HG02981 (cell line): ENCODE data around the gene CILP2.
A peak's percentile ranks its signal among the peaks of the same experiment; 100 is the strongest.

Source experiments
- ATAC-seq: cut with Tn5 transposase; IDR thresholded peaks from one replicate; pipeline ENCODE4 v1.9.1; 2021; ENCODE audit warnings: mild to moderate bottlenecking, moderate library complexity; ENCODE audit not compliant: unreplicated experiment

Gene CILP2

DNA sequence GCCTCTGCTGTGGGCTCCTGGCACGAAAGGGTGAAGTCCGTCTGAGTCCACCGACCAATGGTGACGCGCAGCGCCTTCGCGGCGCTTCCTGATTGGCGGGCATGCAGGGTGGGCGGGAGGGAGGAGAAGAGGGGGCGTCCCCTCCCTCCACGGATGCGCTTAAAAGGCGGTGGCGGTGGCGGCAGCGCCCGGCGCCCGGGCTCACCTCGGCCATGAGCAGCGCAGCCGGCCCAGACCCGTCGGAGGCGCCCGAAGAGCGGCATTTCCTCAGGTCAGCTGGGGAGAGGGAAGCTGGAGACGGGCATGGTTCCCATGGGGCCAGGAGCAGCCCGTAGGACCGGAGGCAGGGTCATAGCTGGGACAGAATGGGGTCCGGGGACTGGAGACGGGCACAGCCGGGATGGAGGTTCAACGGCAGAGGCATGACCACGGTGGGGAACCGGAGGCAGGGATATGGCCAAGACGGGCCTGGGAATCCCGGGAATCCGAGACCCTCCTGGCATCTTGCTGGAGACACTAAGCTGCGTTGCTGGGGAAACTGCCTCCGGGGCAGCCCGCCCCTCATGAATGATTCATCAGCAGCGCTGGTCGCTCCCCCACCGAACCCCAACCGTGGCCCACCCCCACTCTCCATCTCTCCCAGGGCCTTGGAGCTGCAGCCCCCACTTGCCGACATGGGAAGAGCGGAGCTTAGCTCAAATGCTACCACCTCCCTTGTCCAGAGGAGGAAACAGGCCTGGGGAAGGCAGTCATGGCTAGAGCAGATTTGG is 9.2 kb upstream of the CILP2 start, which contains the start of gene YJEFN3:
Gene YJEFN3 (plus strand): TSS at position 191 of the 770 bp plus-strand sequence. CDS start 22 bp downstream, at position 213.
- ATAC-seq, result no peak

DNA sequence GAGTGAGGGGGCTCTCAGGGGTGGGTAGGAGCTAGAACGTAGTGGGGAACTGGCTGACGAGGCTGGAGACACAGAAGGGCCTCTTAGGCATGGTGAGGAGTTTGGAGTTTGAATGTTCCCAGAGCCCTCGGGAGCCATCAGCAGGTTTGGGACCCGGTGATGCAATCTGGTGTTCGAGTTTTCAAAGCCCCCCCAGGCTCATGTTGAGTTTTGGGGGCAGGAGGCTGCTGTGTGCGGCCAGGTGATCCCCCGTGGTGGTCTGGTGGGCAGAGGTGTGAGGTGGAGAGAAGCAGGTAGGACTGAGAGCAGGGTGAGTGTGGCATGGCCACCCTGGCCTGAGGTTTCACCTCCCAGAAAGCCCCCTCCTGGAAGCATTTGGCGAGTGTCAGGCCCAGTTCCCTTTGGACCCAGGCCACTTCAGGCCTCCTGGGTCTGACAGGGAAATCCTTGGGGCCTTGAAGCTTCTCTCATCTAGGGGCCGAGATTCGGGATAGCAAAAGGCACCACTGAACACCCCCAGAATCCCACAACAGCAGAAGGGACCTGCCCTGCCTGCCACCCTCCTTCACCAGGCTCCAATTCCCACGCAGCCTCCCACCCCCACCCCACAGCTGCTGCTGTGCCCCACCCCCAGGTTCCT is 8.2 kb upstream of the CILP2 start:
- no peak for ATAC-seq

DNA sequence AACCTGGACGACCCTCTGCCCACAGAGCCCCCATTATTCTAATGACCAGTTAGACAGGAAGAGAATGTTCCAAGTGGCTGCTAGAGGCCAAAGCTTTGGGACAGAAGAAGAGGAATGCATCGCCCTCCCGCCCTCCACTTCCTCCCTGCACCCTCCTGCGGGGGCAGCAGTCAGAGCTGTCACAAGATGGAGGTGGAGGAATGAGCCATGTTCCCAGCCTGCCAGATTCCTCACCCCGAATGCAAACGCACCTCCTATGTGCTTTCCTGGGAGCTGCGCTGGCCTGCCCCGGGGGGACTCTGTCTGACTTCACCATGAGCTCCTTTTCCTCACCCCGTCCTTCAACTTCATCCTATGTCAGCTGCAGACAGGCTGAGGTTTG is 7.7 kb upstream of the CILP2 start:
- no peak for ATAC-seq

DNA sequence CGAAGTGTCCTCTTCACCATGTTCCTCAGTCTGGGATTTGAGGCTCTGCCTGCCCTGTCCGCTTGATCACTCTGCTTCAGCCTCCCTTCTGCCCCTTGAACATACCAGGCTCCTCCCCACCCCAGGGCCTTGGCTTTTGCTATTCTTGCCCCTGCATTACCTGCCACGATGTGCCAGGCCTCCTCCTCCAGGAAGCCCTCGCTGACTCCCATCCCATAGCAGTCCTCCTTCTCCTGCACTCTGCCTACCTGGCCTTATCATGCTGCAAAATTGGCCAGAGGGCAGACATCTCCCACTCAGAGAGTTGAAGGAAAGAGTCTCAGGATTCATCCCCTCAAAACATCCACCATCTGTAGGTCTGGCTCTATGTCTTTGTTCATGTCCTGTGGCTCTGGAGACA is 7.2 kb upstream of the CILP2 start:
- ATAC-seq, result no peak

DNA sequence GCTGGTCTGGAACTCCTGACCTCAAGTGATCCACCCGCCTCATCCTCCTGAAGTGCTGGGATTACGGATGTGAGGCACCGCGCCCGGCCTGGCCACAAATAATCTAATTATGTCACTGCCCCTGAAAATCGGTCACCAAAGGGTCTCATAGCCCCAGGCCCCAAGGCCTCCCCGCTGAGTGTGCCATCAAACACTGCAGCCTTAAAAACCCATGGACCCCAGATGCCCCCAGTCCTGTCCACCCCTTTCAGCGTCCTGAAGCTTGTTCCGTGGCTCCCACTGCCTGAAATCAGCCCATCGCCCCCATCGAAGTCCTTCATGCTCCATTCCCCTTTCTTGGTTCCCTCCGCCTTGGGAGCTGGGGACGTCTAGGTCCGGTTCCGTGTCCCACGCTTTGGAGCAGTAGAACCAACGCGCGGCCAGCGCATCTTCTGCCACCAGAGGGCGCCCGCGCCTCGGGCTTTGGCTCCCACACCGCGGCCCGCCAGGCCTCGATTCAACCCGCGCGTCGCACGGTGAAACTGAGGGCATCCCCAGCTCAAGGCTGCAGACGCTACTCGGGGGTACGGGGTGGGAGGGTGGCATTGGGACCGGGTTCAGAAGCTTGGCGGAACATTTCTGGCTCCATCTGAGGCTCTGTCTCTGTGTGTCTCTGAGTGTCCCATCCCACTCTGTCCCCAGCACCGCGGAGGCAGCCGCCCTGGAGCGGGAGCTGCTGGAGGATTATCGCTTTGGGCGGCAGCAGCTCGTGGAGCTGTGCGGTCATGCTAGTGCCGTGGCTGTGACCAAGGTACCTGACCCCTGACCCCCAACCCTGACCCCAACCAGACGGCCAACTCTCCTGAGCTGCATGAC is 5.9 kb upstream of the CILP2 start:
- no peak for ATAC-seq

DNA sequence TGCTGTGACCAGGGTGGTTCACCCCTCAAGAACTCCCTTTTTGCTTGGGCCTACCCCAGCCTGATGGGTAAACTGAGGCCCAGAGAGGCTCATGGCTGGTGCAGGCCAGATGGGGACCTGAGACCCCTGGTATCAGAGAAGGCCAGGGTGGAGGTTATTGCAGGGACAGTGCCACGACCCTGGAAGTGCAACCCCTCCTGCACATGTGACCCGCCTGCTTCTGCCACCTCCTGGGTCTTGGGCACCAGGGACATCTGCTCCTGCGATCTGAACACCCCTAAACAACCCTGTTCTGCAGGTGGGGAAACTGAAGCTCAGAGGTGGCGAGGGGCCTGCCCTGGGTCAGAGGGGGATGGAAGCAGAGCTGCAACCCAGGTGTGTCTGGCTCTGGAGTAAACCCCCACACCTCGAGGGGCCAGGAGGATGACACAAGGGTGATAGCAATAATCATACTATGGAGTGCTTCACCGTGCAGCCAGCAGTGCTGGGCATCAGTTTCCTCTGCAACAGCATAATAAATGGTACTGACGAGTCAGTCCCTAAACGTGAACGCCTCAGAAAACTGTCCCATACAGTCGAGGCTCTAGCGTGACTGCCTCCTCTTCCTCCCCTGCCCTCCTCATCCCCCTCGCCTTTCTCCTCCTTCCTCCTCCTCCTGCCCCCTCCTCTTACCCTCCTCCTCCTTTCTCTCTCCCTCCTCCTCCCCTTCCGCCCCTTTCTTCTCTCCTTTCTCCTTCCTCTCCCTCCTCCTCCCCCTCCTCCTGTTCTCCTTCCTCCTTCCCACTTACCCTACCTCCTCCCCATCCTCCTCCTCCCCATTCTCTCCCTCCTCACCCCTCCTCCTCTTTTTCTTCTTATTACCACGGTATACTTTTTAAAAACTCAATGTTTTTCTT is 5.0 kb upstream of the CILP2 start:
- no peak for ATAC-seq

DNA sequence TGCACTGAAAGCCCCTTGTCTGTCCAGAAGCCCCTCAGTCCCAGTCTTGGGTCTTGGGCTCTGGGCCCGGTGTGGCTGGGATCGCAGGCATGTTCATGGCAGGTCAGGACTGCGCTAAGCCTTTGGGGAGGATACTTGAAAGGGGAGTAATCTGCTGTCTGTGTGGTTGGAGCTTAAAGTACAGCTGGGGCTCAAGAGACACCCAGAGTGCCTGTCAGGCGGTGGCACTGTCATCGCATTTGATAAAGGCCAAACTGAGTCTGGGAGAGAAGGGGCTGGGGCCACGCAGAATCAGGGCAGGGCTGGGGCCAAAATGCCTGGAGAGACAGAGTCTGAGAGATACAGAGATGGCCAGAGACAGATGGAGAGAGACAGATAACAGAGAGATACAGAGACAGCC is 4.2 kb upstream of the CILP2 start:
- no peak for ATAC-seq

DNA sequence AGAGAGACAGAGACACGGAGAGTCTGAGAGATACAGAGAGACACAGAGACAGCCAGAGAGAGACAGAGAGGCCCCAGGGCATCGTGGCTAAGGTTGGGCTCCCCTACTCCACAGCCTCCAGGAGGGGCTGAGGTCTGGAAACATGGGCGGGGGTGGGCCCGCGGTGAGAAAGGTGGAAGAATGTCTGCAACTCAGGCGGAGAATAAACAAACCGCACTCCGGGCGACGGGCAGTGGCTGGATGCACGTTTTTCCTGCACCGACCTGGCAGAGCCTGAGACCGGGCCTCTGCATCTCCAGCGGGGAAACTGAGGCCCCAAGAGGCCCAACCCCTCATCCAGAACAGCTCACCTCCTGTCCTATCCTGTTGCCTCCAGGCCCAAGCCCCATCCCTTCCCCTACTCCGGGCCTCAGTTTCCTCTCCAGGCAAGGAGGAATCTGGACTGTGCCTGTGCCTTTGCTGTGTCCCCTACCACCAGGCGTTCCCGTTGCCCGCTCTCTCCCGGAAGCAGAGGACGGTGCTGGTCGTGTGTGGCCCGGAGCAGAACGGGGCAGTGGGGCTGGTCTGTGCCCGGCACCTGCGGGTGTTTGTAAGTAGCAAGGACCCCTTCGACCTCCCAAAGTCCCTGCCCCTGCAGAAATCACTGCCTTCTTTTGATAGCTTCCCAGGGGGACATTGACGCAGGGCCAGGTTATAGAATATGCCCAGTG is 3.4 kb upstream of the CILP2 start:
- no peak for ATAC-seq

DNA sequence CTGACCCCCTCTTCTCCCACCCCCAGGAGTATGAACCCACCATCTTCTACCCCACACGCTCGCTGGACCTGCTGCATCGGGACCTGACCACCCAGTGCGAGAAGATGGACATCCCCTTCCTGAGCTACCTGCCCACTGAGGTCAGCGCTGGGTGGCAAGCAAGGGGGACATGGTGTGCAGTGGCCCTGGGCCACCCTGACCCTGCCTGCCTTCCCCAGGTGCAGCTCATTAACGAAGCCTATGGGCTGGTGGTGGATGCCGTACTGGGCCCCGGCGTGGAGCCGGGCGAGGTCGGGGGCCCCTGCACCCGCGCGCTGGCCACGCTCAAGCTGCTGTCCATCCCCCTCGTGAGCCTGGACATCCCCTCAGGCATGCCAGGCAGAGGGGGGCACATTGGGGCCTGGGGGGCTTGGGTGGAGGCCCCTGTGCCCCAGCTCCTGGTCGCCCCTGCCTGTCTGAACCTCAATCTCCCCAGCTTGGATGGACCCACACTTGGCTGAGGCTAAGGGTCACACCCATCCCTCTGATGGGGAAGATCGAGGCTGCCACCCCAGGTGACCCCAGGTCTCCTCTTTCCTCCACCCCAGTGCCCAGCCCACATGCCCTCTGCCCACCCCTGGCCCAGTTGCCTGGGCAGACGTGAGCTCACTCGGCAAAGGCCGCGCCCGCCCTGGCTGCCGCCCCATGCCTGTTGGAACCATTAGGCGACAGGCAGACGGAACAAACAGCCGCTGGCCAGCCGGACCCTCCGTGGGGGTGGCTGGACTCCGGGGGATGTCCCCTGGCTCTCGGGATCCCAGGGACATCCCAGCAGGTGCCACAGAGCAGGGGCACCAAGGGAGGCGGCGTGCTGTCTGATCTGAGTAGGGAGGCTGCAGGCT is 2.5 kb upstream of the CILP2 start:
- ATAC-seq, result no peak

DNA sequence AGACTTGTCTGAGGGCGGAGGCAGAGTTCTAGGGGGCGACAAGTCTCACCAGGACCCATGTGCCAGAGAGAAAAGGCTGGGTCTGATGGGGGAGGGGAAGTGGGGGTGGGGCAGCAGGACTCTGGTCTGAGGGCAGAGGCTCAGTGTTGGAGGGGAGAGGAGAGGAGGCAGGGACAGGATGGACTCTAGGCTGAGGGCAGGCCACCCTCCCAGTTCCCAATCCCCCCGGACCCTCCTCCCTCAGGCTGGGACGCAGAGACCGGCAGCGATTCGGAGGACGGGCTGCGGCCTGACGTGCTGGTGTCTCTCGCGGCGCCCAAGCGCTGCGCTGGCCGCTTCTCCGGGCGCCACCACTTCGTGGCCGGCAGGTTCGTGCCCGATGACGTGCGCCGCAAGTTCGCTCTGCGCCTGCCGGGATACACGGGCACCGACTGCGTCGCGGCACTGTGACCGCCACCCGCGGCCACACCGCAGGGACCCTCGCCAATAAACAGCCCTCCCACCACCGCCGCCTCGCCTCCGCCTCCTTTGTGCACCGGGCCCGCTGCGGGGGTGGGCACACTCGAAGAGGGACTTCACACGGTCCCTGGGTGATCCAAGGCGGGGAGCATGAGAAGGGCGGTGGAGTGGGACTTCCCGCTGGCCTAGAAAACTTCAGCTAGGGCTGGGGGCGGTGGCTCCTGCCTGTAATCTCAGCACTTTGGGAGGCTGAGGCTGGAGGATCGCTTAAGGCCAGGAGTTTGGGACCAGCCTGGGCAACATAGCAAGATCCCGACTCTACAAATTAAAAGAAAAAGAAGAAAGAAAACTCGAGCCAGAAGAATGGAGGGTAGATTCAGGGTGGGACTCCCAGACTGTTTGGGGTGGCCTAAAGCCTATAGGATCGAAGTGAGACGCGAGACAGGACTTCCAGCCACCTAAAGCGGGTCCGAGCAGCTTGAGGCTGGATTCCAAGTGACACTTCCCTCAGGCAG is 703 bp upstream of the CILP2 start:
- no peak for ATAC-seq

DNA sequence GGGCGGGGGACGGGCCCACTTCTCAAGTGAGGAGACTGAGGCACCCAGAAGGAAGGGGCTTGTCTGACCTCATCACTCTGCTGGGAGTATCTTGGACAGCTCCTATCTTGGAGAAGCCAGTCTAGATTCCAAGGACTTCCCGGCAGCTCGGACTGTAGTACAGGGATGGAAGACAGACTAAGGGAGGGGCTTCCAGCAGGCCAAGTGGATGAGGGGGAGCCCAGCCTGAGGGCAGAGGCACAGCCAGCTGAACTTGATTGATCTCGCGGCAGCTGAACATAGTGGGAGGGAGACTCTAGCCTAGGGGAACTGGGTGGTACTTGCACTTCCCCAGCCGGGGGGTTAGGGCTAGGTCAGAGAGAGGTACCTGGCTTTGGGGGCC is 711 bp downstream of the CILP2 start:
- no peak for ATAC-seq

DNA sequence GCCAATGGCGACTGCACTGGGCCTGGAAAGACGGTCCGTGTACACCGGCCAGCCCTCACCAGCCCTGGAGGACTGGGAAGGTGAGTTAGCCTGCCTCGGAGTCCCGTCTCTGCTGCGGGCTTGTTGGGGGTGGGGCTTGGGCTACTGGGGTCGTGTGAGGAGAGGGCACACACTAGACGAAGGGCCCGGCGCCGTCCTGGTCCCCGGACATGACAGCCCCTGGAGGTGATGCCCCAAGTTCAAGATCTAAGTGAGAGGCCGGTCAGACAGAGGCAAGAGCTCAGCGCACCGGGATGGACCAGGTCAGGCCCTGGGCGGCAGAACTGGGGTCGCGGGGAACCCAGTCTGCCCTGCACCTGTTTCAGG is 1.6 kb downstream of the CILP2 start:
- ATAC-seq, result no peak

DNA sequence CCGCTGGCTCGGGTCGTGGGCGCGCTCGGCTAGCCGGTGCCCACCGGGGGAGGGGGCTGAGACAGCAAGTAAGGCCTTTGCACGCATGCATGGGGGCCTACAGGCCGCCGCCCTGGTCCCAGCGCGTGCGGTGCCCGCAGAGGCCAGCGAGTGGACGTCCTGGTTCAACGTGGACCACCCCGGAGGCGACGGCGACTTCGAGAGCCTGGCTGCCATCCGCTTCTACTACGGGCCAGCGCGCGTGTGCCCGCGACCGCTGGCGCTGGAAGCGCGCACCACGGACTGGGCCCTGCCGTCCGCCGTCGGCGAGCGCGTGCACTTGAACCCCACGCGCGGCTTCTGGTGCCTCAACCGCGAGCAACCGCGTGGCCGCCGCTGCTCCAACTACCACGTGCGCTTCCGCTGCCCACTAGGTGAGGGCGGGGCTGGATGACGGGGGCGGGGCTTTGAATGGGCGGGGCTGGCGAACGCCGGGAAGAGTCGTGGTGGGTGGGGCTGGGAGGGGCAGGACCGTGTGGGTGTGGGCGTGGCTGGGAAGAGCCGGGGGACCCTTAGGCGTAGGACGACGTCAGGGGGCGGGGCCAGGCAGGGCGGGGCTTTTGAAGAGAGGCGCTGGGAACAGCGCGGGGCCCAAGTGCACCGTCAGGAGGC is 2.1 kb downstream of the CILP2 start:
- ATAC-seq, result no peak

DNA sequence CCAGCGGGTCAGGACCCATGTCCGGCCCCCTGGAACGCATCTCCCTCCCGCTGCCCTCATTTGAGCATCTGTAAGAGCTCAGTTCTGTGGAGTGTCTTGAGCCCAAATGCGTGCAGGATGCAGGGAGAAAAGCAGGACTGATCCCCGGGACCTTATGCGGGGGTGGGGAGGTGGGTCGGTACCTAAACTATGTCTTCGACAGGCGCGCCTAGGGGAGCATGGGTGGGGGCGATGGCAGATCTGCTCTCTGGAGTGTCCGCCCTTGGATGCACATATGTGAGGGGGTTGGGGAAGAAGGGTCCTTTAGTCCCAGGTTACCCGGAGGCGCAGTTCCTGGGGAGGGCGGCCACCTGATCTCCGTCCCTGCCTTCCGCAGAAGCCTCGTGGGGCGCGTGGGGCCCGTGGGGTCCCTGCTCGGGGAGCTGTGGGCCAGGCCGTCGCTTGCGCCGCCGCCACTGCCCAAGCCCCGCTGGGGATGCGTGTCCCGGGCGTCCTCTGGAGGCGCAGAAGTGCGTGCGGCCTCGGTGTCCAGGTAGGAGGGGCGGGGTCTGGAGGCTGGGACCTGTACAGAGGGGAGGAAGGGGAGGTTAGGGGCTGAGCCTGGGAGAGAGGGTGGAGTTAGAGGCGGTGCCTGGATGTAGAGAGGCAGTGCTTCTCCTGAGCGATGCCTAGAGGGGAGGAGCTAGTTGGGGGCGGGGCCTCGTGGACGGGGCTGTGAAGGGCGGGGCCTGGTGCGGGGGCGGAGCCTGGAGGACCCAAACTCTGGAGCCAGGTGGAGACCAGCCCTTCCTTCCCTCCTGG is 2.9 kb downstream of the CILP2 start:
- peak; percentile 44 for ATAC-seq

DNA sequence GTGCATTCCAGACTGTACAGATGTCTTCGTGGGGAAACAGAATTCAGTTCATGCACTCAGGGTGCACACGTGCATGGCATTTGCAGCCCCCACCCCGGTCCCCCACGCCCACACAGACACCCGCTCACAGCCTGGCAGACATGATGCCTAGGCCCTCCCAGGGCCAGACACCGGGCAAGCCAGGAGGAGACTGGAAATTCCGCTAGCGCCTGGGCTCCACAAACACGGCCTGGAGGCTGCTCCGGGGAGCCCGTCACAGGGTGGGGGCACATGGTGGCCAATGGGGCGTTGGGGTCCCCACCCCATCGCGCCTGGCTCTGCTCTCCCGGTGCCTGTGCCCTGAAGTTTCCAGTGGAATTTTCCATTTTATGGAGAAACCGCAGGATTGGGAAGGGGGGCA is 3.6 kb downstream of the CILP2 start:
- no peak for ATAC-seq

DNA sequence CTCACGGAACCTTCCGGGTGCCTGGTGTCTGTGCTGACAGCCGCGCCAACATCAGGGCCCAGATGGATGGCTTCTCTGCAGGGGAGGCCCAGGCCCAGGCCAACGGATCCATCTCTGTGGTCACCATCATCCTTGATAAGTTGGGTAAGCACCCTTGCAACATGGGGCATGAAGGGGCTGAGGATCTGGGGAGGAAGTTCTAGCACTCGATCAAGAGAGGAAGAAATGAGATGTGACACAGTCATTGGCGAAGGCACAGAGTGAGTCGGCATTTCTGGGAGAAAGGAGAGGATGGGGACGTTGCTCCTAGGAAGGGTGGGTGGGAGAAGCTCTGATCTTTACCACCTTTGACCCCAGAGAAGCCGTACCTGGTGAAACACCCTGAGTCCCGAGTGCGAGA is 4.4 kb downstream of the CILP2 start:
- no peak for ATAC-seq

DNA sequence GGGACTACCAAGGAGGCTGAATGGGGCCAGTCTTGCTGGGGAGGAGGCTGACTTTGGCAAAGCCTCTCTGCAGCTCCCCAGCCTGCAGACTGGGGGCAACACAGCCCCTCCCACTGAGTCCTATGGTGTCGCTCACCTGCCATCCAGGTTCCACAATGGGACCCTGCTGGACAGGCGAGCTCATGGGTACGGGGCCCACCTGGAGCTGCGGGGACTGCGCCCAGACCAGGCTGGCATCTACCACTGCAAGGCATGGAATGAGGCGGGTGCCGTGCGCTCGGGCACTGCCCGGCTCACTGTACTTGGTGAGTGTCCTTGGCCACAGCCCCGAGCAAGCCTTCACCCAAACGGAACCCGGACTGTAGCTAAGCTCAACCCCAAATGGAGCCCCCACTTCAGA is 5.0 kb downstream of the CILP2 start:
- no peak for ATAC-seq
